Measurements from ENCODE around the gene RAB4A.
A peak's percentile ranks its signal among the peaks of the same experiment; 100 is the strongest.

RAB4A gene

GRCh38 chr1:229270547-229271447, at the start of gene RAB4A:
TSS of gene RAB4A (plus strand) at chr1:229271111. CDS start at chr1:229271340, 229 bp downstream.
- no peak for TF ChIP-seq EP300 (IDR thresholded peaks at IDR 0.05; ENCODE audit: borderline replicate concordance)
- no peak for TF ChIP-seq CEBPB (IDR thresholded peaks at IDR 0.05)
- no peak for TF ChIP-seq FOXM1 (IDR thresholded peaks at IDR 0.05; ENCODE audit: borderline replicate concordance, low read depth)
- no peak for TF ChIP-seq EGR1 (IDR thresholded peaks at IDR 0.05)
- no peak for TF ChIP-seq TAF1 (IDR thresholded peaks at IDR 0.05; ENCODE audit: low read depth)
- no peak for TF ChIP-seq REST (IDR thresholded peaks at IDR 0.05; ENCODE audit: low read depth)
- peak; percentile 75; the same call in 1 of the 2 replicates for TF ChIP-seq YY1 (IDR thresholded peaks at IDR 0.05; ENCODE audit: low read depth)
- peak; percentile 74 for TF ChIP-seq USF1 (IDR thresholded peaks at IDR 0.05)
- no peak for TF ChIP-seq ZBTB7A (IDR thresholded peaks at IDR 0.05; ENCODE audit: low read depth)
- TF ChIP-seq TEAD4 (IDR thresholded peaks at IDR 0.05) = no peak
- no peak for TF ChIP-seq NFIC (IDR thresholded peaks at IDR 0.05)
- TF ChIP-seq, protein P1, sequence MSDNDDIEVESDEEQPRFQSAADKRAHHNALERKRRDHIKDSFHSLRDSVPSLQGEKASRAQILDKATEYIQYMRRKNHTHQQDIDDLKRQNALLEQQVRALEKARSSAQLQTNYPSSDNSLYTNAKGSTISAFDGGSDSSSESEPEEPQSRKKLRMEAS (IDR thresholded peaks at IDR 0.05) = peak; percentile 100
- 0 out of 2 replicates have a peak, but pooled peaks have one; percentile 29 for TF ChIP-seq TCF12 (IDR thresholded peaks at IDR 0.05; ENCODE audit: low read depth)
- no peak for TF ChIP-seq CREB1 (IDR thresholded peaks at IDR 0.05; ENCODE audit: low read depth)
- TF ChIP-seq RAD21 (IDR thresholded peaks at IDR 0.05; ENCODE audit: low read depth) = no peak

GRCh38 chr1:229222081-229222480, 48.8 kb upstream of the RAB4A start:
- TF ChIP-seq CREB1 (IDR thresholded peaks at IDR 0.05; ENCODE audit: low read depth) = no peak
- no peak for TF ChIP-seq RAD21 (IDR thresholded peaks at IDR 0.05; ENCODE audit: low read depth)
- no peak for TF ChIP-seq CEBPB (IDR thresholded peaks at IDR 0.05)

- no peak for TF ChIP-seq NFIC (IDR thresholded peaks at IDR 0.05)
- no peak for TF ChIP-seq TAF1 (IDR thresholded peaks at IDR 0.05; ENCODE audit: low read depth)
- TF ChIP-seq FOXM1 (IDR thresholded peaks at IDR 0.05; ENCODE audit: borderline replicate concordance, low read depth) = no peak
- no peak for TF ChIP-seq USF1 (IDR thresholded peaks at IDR 0.05)
- no peak for TF ChIP-seq REST (IDR thresholded peaks at IDR 0.05; ENCODE audit: low read depth)
- no peak for TF ChIP-seq CREB1 (IDR thresholded peaks at IDR 0.05; ENCODE audit: low read depth)
- TF ChIP-seq, protein P1 (IDR thresholded peaks at IDR 0.05) = no peak
- no peak for TF ChIP-seq YY1 (IDR thresholded peaks at IDR 0.05; ENCODE audit: low read depth)
- TF ChIP-seq TCF12 (IDR thresholded peaks at IDR 0.05; ENCODE audit: low read depth) = no peak
- no peak for TF ChIP-seq ZBTB7A (IDR thresholded peaks at IDR 0.05; ENCODE audit: low read depth)
Measured at GRCh38 chr1:229223498-229223897, 47.4 kb upstream of the RAB4A start.

- TF ChIP-seq REST (IDR thresholded peaks at IDR 0.05; ENCODE audit: low read depth) = no peak
- no peak for TF ChIP-seq ZBTB7A (IDR thresholded peaks at IDR 0.05; ENCODE audit: low read depth)
- TF ChIP-seq CEBPB (IDR thresholded peaks at IDR 0.05) = no peak
- no peak for TF ChIP-seq TEAD4 (IDR thresholded peaks at IDR 0.05)
- TF ChIP-seq TAF1 (IDR thresholded peaks at IDR 0.05; ENCODE audit: low read depth) = no peak
- no peak for TF ChIP-seq USF1 (IDR thresholded peaks at IDR 0.05)
- no peak for TF ChIP-seq NFIC (IDR thresholded peaks at IDR 0.05)
- TF ChIP-seq RAD21 (IDR thresholded peaks at IDR 0.05; ENCODE audit: low read depth) = no peak
- TF ChIP-seq YY1 (IDR thresholded peaks at IDR 0.05; ENCODE audit: low read depth) = no peak
- no peak for TF ChIP-seq EGR1 (IDR thresholded peaks at IDR 0.05)
- no peak for TF ChIP-seq CREB1 (IDR thresholded peaks at IDR 0.05; ENCODE audit: low read depth)
- TF ChIP-seq, protein P1 (IDR thresholded peaks at IDR 0.05) = no peak
- TF ChIP-seq FOXM1 (IDR thresholded peaks at IDR 0.05; ENCODE audit: borderline replicate concordance, low read depth) = no peak
- TF ChIP-seq TCF12 (IDR thresholded peaks at IDR 0.05; ENCODE audit: low read depth) = no peak
- TF ChIP-seq EP300 (IDR thresholded peaks at IDR 0.05; ENCODE audit: borderline replicate concordance) = no peak
Measured at GRCh38 chr1:229224308-229224707, 46.6 kb upstream of the RAB4A start.
